H9 (cell line): Measurements from ENCODE around the gene WNT10A. TPM values are rescaled to one million over a fixed set of nuclear protein-coding genes. Genes with fewer than 3 reads are reported as not detected.

ENCODE experiments used
- DNase-seq: peaks from one replicate; pipeline ENCODE4 v3.0.0-alpha.2; 2017
- H2AFZ ChIP-seq: one replicate; pipeline ENCODE4 v1.6.1; 2013; ENCODE audit warnings: mild to moderate bottlenecking, low read length, control low read depth, moderate library complexity
- H2AK5ac ChIP-seq: 2 replicates; pipeline ENCODE4 v1.6.1; 2013; ENCODE audit warnings: low read length, control low read depth, mixed read lengths; ENCODE audit not compliant: insufficient read length
- H2BK120ac ChIP-seq: one replicate; pipeline ENCODE4 v1.6.1; 2013; ENCODE audit warnings: low read depth, mild to moderate bottlenecking, low read length, control low read depth, inconsistent platforms; ENCODE audit not compliant: poor library complexity, severe bottlenecking
- H2BK12ac ChIP-seq: 2 replicates; pipeline ENCODE4 v1.6.1; 2013; ENCODE audit warnings: low read length, control low read depth, mixed read lengths, low read depth; ENCODE audit not compliant: insufficient read length
- H2BK15ac ChIP-seq: 2 replicates; pipeline ENCODE4 v1.6.1; 2013; ENCODE audit warnings: low read depth, low read length, control low read depth
- H2BK20ac ChIP-seq: one replicate; pipeline ENCODE4 v1.6.1; 2013; ENCODE audit warnings: low read depth, mild to moderate bottlenecking, low read length, control low read depth, inconsistent platforms; ENCODE audit not compliant: poor library complexity, severe bottlenecking
- H2BK5ac ChIP-seq: 2 replicates; pipeline ENCODE4 v1.6.1; 2013; ENCODE audit warnings: low read length, control low read depth, mixed read lengths; ENCODE audit not compliant: insufficient read length
- H3K14ac ChIP-seq: 2 replicates; pipeline ENCODE4 v1.6.1; 2013; ENCODE audit warnings: low read length, control low read depth; ENCODE audit not compliant: insufficient read depth
- H3K18ac ChIP-seq: 2 replicates; pipeline ENCODE4 v1.6.1; 2013; ENCODE audit warnings: low read depth, mild to moderate bottlenecking, mixed read lengths, low read length, control low read depth; ENCODE audit not compliant: insufficient read length
- H3K23ac ChIP-seq: 2 replicates; pipeline ENCODE4 v1.6.1; 2013; ENCODE audit warnings: low read length, control low read depth, mixed read lengths, low read depth; ENCODE audit not compliant: insufficient read length
- H3K23me2 ChIP-seq: 2 replicates; pipeline ENCODE4 v1.6.1; 2013; ENCODE audit warnings: low read depth, mild to moderate bottlenecking, mixed read lengths, low read length, control low read depth; ENCODE audit not compliant: insufficient read length, poor library complexity, severe bottlenecking
- H3K27ac ChIP-seq: 2 replicates; pipeline ENCODE4 v1.5.1; 2013; ENCODE audit warnings: low read length, control low read depth, mixed read lengths, low read depth; ENCODE audit not compliant: insufficient read length
- H3K27me3 ChIP-seq: 2 replicates; pipeline ENCODE4 v1.6.1; 2013; ENCODE audit warnings: low read length, control low read depth, inconsistent platforms; ENCODE audit not compliant: insufficient read depth
- H3K4ac ChIP-seq: 2 replicates; pipeline ENCODE4 v1.6.1; 2013; ENCODE audit warnings: low read depth, mild to moderate bottlenecking, control low read depth, inconsistent platforms, low read length, moderate library complexity
- H3K4me1 ChIP-seq: 2 replicates; pipeline ENCODE4 v1.6.1; 2013; ENCODE audit warnings: low read length, control low read depth, inconsistent platforms; ENCODE audit not compliant: insufficient read depth
- H3K4me2 ChIP-seq: 2 replicates; pipeline ENCODE4 v1.6.1; 2013; ENCODE audit warnings: low read length, control low read depth, mixed read lengths; ENCODE audit not compliant: insufficient read length, insufficient read depth
- H3K56ac ChIP-seq: 2 replicates; pipeline ENCODE4 v1.6.1; 2013; ENCODE audit warnings: low read depth, mild to moderate bottlenecking, mixed read lengths, low read length, control low read depth; ENCODE audit not compliant: insufficient read length
- H3K79me1 ChIP-seq: 2 replicates; pipeline ENCODE4 v1.6.1; 2013; ENCODE audit warnings: low read depth, mild to moderate bottlenecking, moderate library complexity, low read length, control low read depth, inconsistent platforms; ENCODE audit not compliant: insufficient read depth, poor library complexity, severe bottlenecking
- H3K79me2 ChIP-seq: 2 replicates; pipeline ENCODE4 v1.6.1; 2013; ENCODE audit warnings: low read length, control low read depth, inconsistent platforms; ENCODE audit not compliant: insufficient read depth
- H3K9ac ChIP-seq: 2 replicates; pipeline ENCODE4 v1.6.1; 2013; ENCODE audit warnings: low read length, control low read depth, mixed read lengths; ENCODE audit not compliant: insufficient read length; ENCODE audit errors: extremely low read depth
- H3K9me3 ChIP-seq: one replicate; pipeline ENCODE4 v1.6.1; 2013; ENCODE audit warnings: low read depth, low read length, inconsistent platforms; ENCODE audit not compliant: control insufficient read depth
- H3T11ph ChIP-seq: one replicate; pipeline ENCODE4 v1.6.1; 2013; ENCODE audit warnings: mild to moderate bottlenecking, low read length, control low read depth, inconsistent platforms
- H4K20me1 ChIP-seq: one replicate; pipeline ENCODE4 v1.6.1; 2013; ENCODE audit not compliant: control insufficient read depth, insufficient read length, insufficient read depth
- H4K5ac ChIP-seq: 2 replicates; pipeline ENCODE4 v1.6.1; 2013; ENCODE audit warnings: low read depth, mild to moderate bottlenecking, mixed read lengths, low read length, control low read depth; ENCODE audit not compliant: insufficient read length
- H4K8ac ChIP-seq: replicated peaks from 2 replicates; pipeline ENCODE4 v1.6.1; 2013; ENCODE audit warnings: low read length, control low read depth, mixed read lengths, low read depth; ENCODE audit not compliant: insufficient read length
- H4K91ac ChIP-seq: 2 replicates; pipeline ENCODE4 v1.6.1; 2013; ENCODE audit warnings: low read depth, mild to moderate bottlenecking, moderate library complexity, mixed read lengths, low read length, control low read depth; ENCODE audit not compliant: insufficient read length
- H3K27ac Mint-ChIP-seq, 3 experiments: 2 replicates in 2 of 3; 3 replicates in 1 of 3; pipeline ENCODE4 v1.8.0; 2020 to 2021; ENCODE audit warnings: mixed read lengths in 3 of 3, mild to moderate bottlenecking in 1 of 3, moderate library complexity in 1 of 3
- H3K27me3 Mint-ChIP-seq: 2 replicates; pipeline ENCODE4 v1.8.0; 2021; ENCODE audit warnings: low read depth, mild to moderate bottlenecking, moderate library complexity, mixed read lengths
- H3K36me3 Mint-ChIP-seq, 3 experiments: 2 replicates in 2 of 3; 3 replicates in 1 of 3; pipeline ENCODE4 v1.8.0; 2020 to 2021; ENCODE audit warnings: low read depth in 3 of 3, mixed read lengths in 3 of 3; ENCODE audit not compliant: insufficient read depth in 1 of 3
- H3K4me1 Mint-ChIP-seq, 2 experiments: 2 replicates each; pipeline ENCODE4 v1.8.0; 2020; ENCODE audit warnings: mixed read lengths in 2 of 2
- H3K4me3 Mint-ChIP-seq, 2 experiments: 2 replicates in 1 of 2; 3 replicates in 1 of 2; pipeline ENCODE4 v1.8.0; 2020 to 2021; ENCODE audit warnings: mild to moderate bottlenecking in 2 of 2, mixed read lengths in 2 of 2, moderate library complexity in 1 of 2
- H3K9me3 Mint-ChIP-seq, 2 experiments: 2 replicates in 1 of 2; 3 replicates in 1 of 2; pipeline ENCODE4 v1.8.0; 2020; ENCODE audit warnings: mild to moderate bottlenecking in 2 of 2, mixed read lengths in 2 of 2, moderate library complexity in 1 of 2
- CTCF ChIP-seq: fragments of 200-600 bp; sonication (generic); conservative IDR thresholded peaks from 3 replicates; pipeline ENCODE4 v1.8.0; 2021; ENCODE audit warnings: antibody characterized with exemption, mild to moderate bottlenecking
- WGBS: extraction: QIAGEN DNeasy Blood & Tissue Kit; methylation state at CpG from one replicate; pipeline ENCODE4 v1.1.7; 2013; ENCODE audit warnings: missing lambda C conversion rate, low lambda C conversion rate, mixed read lengths; ENCODE audit not compliant: insufficient read length; ENCODE audit errors: extremely low coverage; 5-methylcytosine and 5-hydroxymethylcytosine counted together
- total RNA-seq: library from RNA; stranded (reverse); gene quantifications from 2 replicates; pipeline ENCODE4 v1.2.1, GENCODE V29; 2021

The WNT10A gene
- total RNA-seq, 1 experiment from 2014 or later = not detected

DNA sequence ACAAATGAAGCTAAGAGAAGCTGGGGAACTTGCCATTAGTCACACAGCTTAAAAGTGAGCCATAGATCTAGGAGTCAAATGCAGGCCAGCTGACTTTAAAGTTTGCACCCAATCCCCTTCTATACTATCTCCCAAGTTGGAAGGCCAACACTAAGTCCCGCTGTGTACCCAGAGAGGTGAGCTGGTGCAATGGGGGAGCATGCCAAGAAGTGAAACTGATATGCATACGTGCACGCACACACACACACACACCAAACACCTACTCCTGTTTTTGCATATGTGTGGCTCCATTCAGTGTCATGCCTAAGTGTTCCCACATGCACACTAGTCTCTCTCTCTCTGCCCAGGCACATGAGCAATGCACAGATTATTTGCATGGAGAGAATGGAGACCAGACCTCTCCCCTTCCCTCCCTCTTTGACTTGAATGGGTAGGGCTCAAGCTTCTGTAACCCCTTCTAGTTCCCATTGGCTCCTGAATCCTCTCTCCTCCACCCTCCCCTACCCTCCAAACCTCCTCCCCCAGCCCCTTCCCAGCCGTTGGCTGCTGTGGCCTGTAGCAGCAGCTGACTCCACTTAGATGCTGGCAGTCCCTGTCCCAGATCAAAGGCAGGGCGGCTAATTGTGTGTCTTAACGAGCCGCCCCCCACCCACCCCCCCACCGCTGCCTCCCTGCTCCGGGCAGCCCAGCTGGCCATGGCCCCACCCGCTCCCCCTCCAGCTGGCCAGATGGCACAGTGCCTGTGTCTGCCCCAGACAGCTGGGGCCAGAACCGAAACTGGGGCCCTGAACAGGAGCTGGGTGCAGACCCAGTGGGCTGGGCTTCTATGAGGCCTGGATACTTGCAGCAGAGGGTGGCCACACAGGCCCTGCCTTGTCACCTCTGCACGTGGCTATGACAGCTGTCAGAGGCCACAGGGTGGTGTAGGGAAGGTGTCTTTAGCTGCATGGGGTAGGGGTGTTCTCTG lies 5.6 kb downstream of the WNT10A start:
- no peak overlapping the region for H2BK20ac ChIP-seq
- H3K9ac ChIP-seq = no peak overlapping the region
- no peak overlapping the region for H2BK5ac ChIP-seq
- Mint-ChIP-seq H3K27ac (no peak overlapping the region), H3K27me3 (peaks cover 97% of the 10 kb centered on the region), H3K4me1 (peaks cover 2 to 6% of the 10 kb centered on the region in 2 experiments; a peak in 2 of 4 replicates), H3K4me3 (no peak overlapping the region), H3K36me3 (no peaks in the 10 kb centered on the region; a peak in 1 of 7 replicates), H3K9me3 (peaks cover 4 to 5% of the 10 kb centered on the region in 2 experiments; a peak in 4 of 5 replicates)
- H2BK15ac ChIP-seq = no peak overlapping the region
- peaks cover under 1% of the 10 kb centered on the region for H4K20me1 ChIP-seq
- H3K27ac ChIP-seq = no peak overlapping the region
- no peak overlapping the region for H2AFZ ChIP-seq
- no peak overlapping the region for H3K14ac ChIP-seq
- no peak overlapping the region for H3K56ac ChIP-seq
- peaks cover 78% of the 10 kb centered on the region for H3K27me3 ChIP-seq
- no peak overlapping the region for H2BK12ac ChIP-seq
- no peak overlapping the region for H3K23ac ChIP-seq
- no peaks in the 10 kb centered on the region for H3K4me1 ChIP-seq
- H3T11ph ChIP-seq = no peak overlapping the region
- no peak for DNase-seq
- H3K4ac ChIP-seq = no peak overlapping the region
- no peak overlapping the region for H2AK5ac ChIP-seq
- H2BK120ac ChIP-seq = no peak overlapping the region
- H3K79me1 ChIP-seq = no peaks in the 10 kb centered on the region
- no peak overlapping the region for H3K18ac ChIP-seq
- H3K9me3 ChIP-seq = no peaks in the 10 kb centered on the region
- TF ChIP-seq CTCF = no peak
- no peaks in the 10 kb centered on the region for H3K23me2 ChIP-seq
- no peak overlapping the region for H4K8ac ChIP-seq
- WGBS = no CpG with 5 or more reads among the region's 12 CpGs
- no peak overlapping the region for H3K4me2 ChIP-seq
- H4K91ac ChIP-seq = no peak overlapping the region
- H3K79me2 ChIP-seq = no peaks in the 10 kb centered on the region
- H4K5ac ChIP-seq = no peak overlapping the region
